A673 (cell line): Measurements from ENCODE around the gene PACS1. TPM values are rescaled to one million over a fixed set of nuclear protein-coding genes. Genes with fewer than 3 reads are reported as not detected.

Experiments
- BruUV-seq: library from RNA; stranded (reverse); fragments of 400-500 nt; replicated peaks from 2 replicates; lab custom pipeline; 2021; lab: Mats Ljungman, UMichigan
- CTCF ChIA-PET: fragments of 300-600 bp; sonication (Branson Sonifier 250); formaldehyde crosslinking; loops from one replicate; lab custom pipeline; 2022; ENCODE audit warnings: antibody characterized with exemption; lab: Charles Lee
- POLR2A ChIA-PET: fragments of 300-600 bp; sonication (Branson Sonifier 250); formaldehyde crosslinking; loops from one replicate; lab custom pipeline; 2022; ENCODE audit warnings: antibody characterized with exemption; ENCODE audit not compliant: low non-redundant PET; lab: Charles Lee
- DNase-seq: peaks from one replicate; pipeline ENCODE4 v3.0.0-alpha.2; 2015; ENCODE audit warnings: low spot score
- H3K27ac ChIP-seq: fragments of 200-600 bp; sonication (generic); 2 replicates; pipeline ENCODE4 v1.5.1; 2016; ENCODE audit warnings: mixed run types, low read depth, mild to moderate bottlenecking, mixed read lengths, antibody characterized with exemption, low read length; ENCODE audit not compliant: poor library complexity, severe bottlenecking
- H3K27me3 ChIP-seq: fragments of 200-600 bp; sonication (generic); replicated peaks from 2 replicates; pipeline ENCODE4 v1.6.1; 2017; ENCODE audit warnings: mixed run types, low read depth, mild to moderate bottlenecking, mixed read lengths, antibody characterized with exemption, low read length; ENCODE audit not compliant: insufficient read depth, poor library complexity
- H3K36me3 ChIP-seq: fragments of 200-600 bp; sonication (generic); 2 replicates; pipeline ENCODE4 v1.6.1; 2016; ENCODE audit warnings: mixed run types, mild to moderate bottlenecking, mixed read lengths, antibody characterized with exemption, low read length; ENCODE audit not compliant: insufficient read depth, poor library complexity, severe bottlenecking
- H3K4me1 ChIP-seq: fragments of 200-600 bp; sonication (generic); 2 replicates; pipeline ENCODE4 v1.6.1; 2017; ENCODE audit warnings: mixed run types, mild to moderate bottlenecking, mixed read lengths, antibody characterized with exemption, low read length; ENCODE audit not compliant: insufficient read depth, poor library complexity, severe bottlenecking
- H3K4me3 ChIP-seq: fragments of 200-600 bp; sonication (generic); 2 replicates; pipeline ENCODE4 v1.5.1; 2016; ENCODE audit warnings: low read depth, mixed run types, mild to moderate bottlenecking, mixed read lengths, low read length; ENCODE audit not compliant: poor library complexity, severe bottlenecking
- H3K9me3 ChIP-seq: fragments of 200-600 bp; sonication (generic); 2 replicates; pipeline ENCODE4 v1.6.1; 2016; ENCODE audit warnings: mixed run types, low read depth, mild to moderate bottlenecking, mixed read lengths, antibody characterized with exemption, low read length; ENCODE audit not compliant: poor library complexity, severe bottlenecking
- EZH2 ChIP-seq: fragments of 200-600 bp; sonication (generic); IDR thresholded peaks from 2 replicates; pipeline ENCODE4 v1.6.1; 2017; ENCODE audit warnings: borderline replicate concordance, low read depth, mild to moderate bottlenecking, mixed read lengths, antibody characterized with exemption, low read length; ENCODE audit not compliant: poor library complexity, severe bottlenecking
- intact Hi-C: fragments of 100-400 bp; cut with micrococcal nuclease; formaldehyde crosslinking; loops from one replicate; pipeline ENCODE4 v1.10.0; 2022; ENCODE audit not compliant: unreplicated experiment
- total RNA-seq: library from RNA; stranded (reverse); gene quantifications from 2 replicates; pipeline ENCODE4 v1.2.3, GENCODE V29; 2021
- TF ChIP-seq, protein P1 (sequence below): fragments of 300-800, 200-600 bp; sonication (generic); conservative IDR thresholded peaks from 2 replicates; pipeline ENCODE4 v1.5.1; 2017; ENCODE audit warnings: low read depth, mild to moderate bottlenecking, antibody characterized with exemption, low read length, moderate library complexity, mixed read lengths

PACS1 gene
- total RNA-seq, 1 experiment from 2014 or later: 75.7 TPM

DNA sequence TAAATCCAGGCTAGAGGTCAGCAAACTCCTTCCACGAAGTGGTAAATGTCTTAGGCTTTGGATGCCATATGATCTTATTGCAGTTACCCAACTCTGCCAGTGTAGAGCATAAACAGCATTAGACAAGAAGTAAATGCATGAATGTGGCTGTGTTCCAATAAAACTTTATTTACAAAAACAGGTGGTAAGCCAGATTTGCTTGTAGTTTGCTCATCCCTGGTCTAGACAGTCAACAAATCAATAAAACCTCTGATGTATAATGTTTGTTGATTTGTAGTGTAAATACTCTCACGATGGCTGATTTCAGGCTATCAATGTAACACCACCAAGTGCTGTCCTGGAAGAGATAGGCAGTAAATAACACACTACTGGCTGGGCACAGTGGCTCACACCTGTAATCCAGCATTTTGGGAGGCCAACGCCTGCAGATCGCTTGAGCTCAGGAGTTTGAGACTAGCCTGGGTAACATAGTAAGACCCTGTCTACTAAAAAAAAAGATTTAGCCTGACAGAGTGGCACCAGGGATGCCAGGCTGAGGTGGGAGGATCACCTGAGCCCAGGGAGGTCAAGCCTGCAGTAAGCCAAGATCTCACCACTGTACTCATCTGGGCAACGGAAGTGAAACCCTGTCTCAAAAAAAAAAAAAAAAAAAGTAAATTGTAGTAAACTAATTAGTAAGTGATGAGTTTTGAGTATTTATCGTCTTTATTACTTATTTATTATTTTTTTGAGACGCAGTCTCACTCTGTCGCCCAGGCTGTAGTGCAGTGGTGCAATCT lies 36.9 kb upstream of the PACS1 start:
- CTCF ChIA-PET: interaction anchor here (0.7 kb wide), 2 partner anchors 9 to 11 kb away, joined by 3 to 4 read pairs; no protein-coding TSS in a partner anchor
- no TSS peak for BruUV-seq
- POLR2A ChIA-PET: no interaction called here

DNA sequence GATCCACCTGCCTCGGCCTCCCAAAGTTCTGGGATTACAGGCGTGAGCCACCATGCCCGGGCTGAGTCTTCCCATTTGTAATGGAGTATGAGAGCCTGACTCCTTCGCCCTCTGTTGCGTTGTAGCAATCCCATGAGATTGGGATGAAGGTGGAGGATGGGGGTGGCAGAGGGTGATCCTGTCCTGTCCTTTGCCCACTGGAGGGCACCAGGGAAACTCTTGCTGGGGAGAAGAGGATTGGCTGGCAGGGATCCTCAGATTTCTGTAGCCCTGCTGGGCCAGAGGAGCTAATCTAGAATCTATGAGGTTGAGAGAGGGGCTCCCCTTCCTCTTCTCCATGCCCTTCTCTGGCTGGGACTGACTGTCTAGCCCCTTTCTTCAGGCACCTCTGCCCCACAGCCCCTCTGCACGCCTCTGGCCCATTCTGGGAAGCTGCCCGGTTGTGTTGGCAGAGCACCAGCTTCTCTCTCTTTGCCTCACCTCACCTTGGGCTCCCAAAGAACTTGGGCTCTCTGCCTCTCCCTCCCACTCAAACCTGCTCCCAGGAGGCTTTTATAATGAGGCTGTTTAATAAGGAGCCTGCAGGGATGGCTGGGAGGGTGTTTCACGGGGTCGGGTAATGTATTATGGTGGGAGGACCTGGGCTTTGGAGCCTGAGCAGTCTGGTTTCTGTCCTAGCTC lies 34.3 kb upstream of the PACS1 start:
- ChIA-PET POLR2A (interaction anchor here (0.6 kb wide), 1 partner anchor 15 kb away, joined by 5 read pairs; no protein-coding TSS in a partner anchor), CTCF (interaction anchor here (1.1 to 1.2 kb wide), 2 partner anchors 9 to 14 kb away, joined by 3 to 6 read pairs; no protein-coding TSS in a partner anchor)
- Histone ChIP-seq H3K4me1 (no peaks in the 10 kb centered on the region), H3K36me3 (no peaks in the 10 kb centered on the region), H3K27ac (no peak overlapping the region), H3K27me3 (no peaks in the 10 kb centered on the region), H3K9me3 (no peaks in the 10 kb centered on the region), H3K4me3 (no peak overlapping the region)
- no TSS peak for BruUV-seq
- DNase-seq: no peak
- TF ChIP-seq, protein P1, sequence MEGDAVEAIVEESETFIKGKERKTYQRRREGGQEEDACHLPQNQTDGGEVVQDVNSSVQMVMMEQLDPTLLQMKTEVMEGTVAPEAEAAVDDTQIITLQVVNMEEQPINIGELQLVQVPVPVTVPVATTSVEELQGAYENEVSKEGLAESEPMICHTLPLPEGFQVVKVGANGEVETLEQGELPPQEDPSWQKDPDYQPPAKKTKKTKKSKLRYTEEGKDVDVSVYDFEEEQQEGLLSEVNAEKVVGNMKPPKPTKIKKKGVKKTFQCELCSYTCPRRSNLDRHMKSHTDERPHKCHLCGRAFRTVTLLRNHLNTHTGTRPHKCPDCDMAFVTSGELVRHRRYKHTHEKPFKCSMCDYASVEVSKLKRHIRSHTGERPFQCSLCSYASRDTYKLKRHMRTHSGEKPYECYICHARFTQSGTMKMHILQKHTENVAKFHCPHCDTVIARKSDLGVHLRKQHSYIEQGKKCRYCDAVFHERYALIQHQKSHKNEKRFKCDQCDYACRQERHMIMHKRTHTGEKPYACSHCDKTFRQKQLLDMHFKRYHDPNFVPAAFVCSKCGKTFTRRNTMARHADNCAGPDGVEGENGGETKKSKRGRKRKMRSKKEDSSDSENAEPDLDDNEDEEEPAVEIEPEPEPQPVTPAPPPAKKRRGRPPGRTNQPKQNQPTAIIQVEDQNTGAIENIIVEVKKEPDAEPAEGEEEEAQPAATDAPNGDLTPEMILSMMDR: no peak
- intact Hi-C loops: no loop called here

More for the DNA sequence above, 36.9 kb upstream of the PACS1 start:
- no peak overlapping the region for H3K4me3 ChIP-seq
- no peaks in the 10 kb centered on the region for H3K36me3 ChIP-seq
- no peaks in the 10 kb centered on the region for H3K9me3 ChIP-seq
- TF ChIP-seq, protein P1: no peak
- no peak for TF ChIP-seq EZH2
- no peaks in the 10 kb centered on the region for H3K27me3 ChIP-seq
- H3K4me1 ChIP-seq: no peaks in the 10 kb centered on the region
- intact Hi-C loops: no loop called here
- no peak for DNase-seq
- H3K27ac ChIP-seq: no peak overlapping the region

DNA sequence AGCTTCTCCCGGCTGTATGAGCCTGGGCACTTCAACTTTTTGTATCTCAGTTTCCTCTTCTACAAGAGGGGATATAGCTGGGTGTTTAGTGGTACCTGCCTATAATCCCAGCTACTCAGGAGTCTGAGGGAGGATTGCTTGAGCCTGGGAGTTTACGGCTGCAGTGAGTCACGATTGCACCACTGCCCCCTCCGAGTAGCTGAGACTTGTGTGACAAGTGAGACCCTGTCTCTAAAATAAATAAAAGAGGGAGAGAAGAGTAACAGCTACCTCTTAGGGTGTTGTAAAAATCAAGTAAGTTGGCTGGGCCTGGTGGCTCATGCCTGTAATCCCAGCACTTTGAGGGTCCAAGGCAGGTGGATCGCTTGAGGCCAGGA lies 33.8 kb upstream of the PACS1 start:
- CTCF ChIA-PET: interaction anchor here (1.1 to 1.2 kb wide), 2 partner anchors 9 to 14 kb away, joined by 3 to 6 read pairs; no protein-coding TSS in a partner anchor
- Histone ChIP-seq H3K27me3 (no peaks in the 10 kb centered on the region), H3K4me1 (no peaks in the 10 kb centered on the region), H3K36me3 (no peaks in the 10 kb centered on the region), H3K9me3 (no peaks in the 10 kb centered on the region), H3K4me3 (no peak overlapping the region), H3K27ac (no peak overlapping the region)
- no TSS peak for BruUV-seq
- POLR2A ChIA-PET: no interaction called here
- no peak for TF ChIP-seq EZH2
- TF ChIP-seq, protein P1: no peak
- no peak for DNase-seq
- intact Hi-C loops: no loop called here
